NCI-H1417 (cell line): ENCODE results near the gene KIF16B.
"Not testable (repeated sequence)": the region's sequence is repeated elsewhere in the genome, so short reads cannot be mapped to it uniquely, and the experiment has no call there.

Experiments used
- DNase-seq, 3 experiments: peaks; one replicate each; lab custom pipeline; 2025; lab: John Stamatoyannopoulos, UW

The KIF16B gene

GRCh38 chr20:16260133-16260532 is 313.1 kb downstream of the KIF16B start:
- DNase-seq, result not testable (repeated sequence)

- no peak for DNase-seq
Measured at GRCh38 chr20:16258766-16259165, 314.5 kb downstream of the KIF16B start.

GRCh38 chr20:16257813-16258430 is 315.3 kb downstream of the KIF16B start:
- DNase-seq, result no peak

- peak in 1 of 3 experiments; percentile 6 for DNase-seq
Measured at GRCh38 chr20:16257021-16257420, 316.2 kb downstream of the KIF16B start.

- no peak for DNase-seq
Measured at GRCh38 chr20:16246870-16247269, 326.4 kb downstream of the KIF16B start.

- no peak for DNase-seq
Measured at GRCh38 chr20:16246291-16246690, 327.0 kb downstream of the KIF16B start.

GRCh38 chr20:16245879-16246278 is 327.4 kb downstream of the KIF16B start:
- DNase-seq, result peak in 1 of 3 experiments; percentile 59

GRCh38 chr20:16244892-16245291 is 328.4 kb downstream of the KIF16B start:
- DNase-seq, result no peak

- DNase-seq, result peak in 1 of 3 experiments; percentile 7
Measured at GRCh38 chr20:16243470-16243869, 329.8 kb downstream of the KIF16B start.

GRCh38 chr20:16241911-16242310 is 331.3 kb downstream of the KIF16B start:
- DNase-seq, result peak in 1 of 3 experiments; percentile 10

- DNase-seq, result no peak
Measured at GRCh38 chr20:16240355-16240754, 332.9 kb downstream of the KIF16B start.

GRCh38 chr20:16236589-16237241 is 336.5 kb downstream of the KIF16B start:
- peak in 1 of 3 experiments; percentile 50 for DNase-seq

GRCh38 chr20:16230402-16230801 is 342.8 kb downstream of the KIF16B start:
- no peak for DNase-seq

- no peak for DNase-seq
Measured at GRCh38 chr20:16229813-16230212, 343.4 kb downstream of the KIF16B start.

- no peak for DNase-seq
Measured at GRCh38 chr20:16228722-16229121, 344.5 kb downstream of the KIF16B start.

- not testable (repeated sequence) for DNase-seq
Measured at GRCh38 chr20:16226961-16227360, 346.3 kb downstream of the KIF16B start.

GRCh38 chr20:16224836-16225235 is 348.4 kb downstream of the KIF16B start:
- no peak for DNase-seq

GRCh38 chr20:16222859-16223411 is 350.3 kb downstream of the KIF16B start:
- no peak for DNase-seq
